ENCODE data around the gene CELA3A. TPM values are rescaled to one million over a fixed set of nuclear protein-coding genes. Genes with fewer than 3 reads are reported as not detected.
A peak's percentile ranks its signal among the peaks of the same experiment; 100 is the strongest.

Gene CELA3A
- polyA plus RNA-seq, 3 donors: not detected

DNA sequence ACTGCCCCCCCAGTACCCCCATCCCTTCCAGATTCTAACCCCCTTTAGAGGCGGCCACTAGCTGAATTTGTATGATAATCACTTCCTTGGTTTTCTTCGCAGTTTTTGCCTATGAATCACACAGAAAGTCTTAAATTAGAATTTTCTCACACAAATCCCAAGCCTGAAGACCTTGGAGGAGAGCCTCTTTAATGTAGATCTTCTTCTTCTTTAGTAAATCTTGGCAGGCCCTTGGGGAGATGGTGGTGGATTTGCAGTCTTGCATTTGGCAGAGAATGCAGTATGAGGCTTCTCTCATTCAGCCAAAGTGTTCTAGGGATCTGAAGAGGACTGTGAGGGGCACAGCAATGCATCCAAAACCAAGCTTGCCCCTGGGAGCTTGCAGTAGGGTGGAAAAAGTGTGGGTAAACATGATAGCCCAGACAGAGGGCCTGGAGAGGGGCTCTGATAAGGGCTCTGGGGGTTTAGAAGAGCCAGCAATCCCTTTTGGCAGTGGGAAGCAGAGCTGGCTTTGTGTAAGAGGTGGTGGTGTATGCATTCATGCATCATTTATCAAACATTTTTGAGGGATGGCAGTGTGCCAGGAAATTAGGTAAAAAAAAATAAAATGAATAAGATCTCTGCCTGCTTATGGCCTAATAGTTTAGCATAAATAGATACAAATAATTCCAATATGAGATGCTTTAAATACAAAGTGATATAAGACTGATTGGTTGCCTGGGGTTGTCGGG, 43.4 kb downstream of the CELA3A start:
- H4K20me1 ChIP-seq (ENCODE audit: insufficient read depth, low read length): no peaks in the 10 kb centered on the region
- intact Hi-C loops (cut with micrococcal nuclease): no loop called here
- TF ChIP-seq, protein P1, sequence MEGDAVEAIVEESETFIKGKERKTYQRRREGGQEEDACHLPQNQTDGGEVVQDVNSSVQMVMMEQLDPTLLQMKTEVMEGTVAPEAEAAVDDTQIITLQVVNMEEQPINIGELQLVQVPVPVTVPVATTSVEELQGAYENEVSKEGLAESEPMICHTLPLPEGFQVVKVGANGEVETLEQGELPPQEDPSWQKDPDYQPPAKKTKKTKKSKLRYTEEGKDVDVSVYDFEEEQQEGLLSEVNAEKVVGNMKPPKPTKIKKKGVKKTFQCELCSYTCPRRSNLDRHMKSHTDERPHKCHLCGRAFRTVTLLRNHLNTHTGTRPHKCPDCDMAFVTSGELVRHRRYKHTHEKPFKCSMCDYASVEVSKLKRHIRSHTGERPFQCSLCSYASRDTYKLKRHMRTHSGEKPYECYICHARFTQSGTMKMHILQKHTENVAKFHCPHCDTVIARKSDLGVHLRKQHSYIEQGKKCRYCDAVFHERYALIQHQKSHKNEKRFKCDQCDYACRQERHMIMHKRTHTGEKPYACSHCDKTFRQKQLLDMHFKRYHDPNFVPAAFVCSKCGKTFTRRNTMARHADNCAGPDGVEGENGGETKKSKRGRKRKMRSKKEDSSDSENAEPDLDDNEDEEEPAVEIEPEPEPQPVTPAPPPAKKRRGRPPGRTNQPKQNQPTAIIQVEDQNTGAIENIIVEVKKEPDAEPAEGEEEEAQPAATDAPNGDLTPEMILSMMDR (IDR thresholded peaks at IDR 0.05): no peak
- no peak overlapping the region for H3K9ac ChIP-seq (ENCODE audit: insufficient read depth, low read length, poor library complexity, severe bottlenecking)
- Mint-ChIP-seq H3K4me3 (no peak overlapping the region), H3K4me1 (peaks cover 45% of the 10 kb centered on the region), H3K36me3 (no peaks in the 10 kb centered on the region), H3K9me3 (peaks cover 0 to 3% (median 0%) of the 10 kb centered on the region in 7 donors), H3K27me3 (ENCODE audit: low read depth in 3 of 3) (peaks cover 0 to 4% (median 2%) of the 10 kb centered on the region in 3 donors), H3K27ac (peak overlapping the region in 1 of 7 donors; percentile 15)
- H3K4me1 ChIP-seq (ENCODE audit: control insufficient read depth in 1 of 2, insufficient read depth in 2 of 2, low read length in 2 of 2): peaks cover 47 to 48% of the 10 kb centered on the region in 2 donors
- no peak overlapping the region for H3K27ac ChIP-seq (ENCODE audit: low read depth in 1 of 2, low read length in 2 of 2)
- H3K4me2 ChIP-seq (replicated peaks; ENCODE audit: extremely low read depth, low read length, poor library complexity, severe bottlenecking): no peak overlapping the region
- H3K4me3 ChIP-seq (replicated peaks in 1 of 3; ENCODE audit: low read depth in 2 of 3, low read length in 3 of 3): no peak overlapping the region
- H3K36me3 ChIP-seq (replicated peaks in 1 of 2; ENCODE audit: control insufficient read depth in 1 of 2, insufficient read depth in 2 of 2, low read length in 2 of 2): no peaks in the 10 kb centered on the region
- WGBS (ENCODE audit: insufficient coverage): 91% methylated on average over 1 of the region's 3 CpGs
- DNase-seq: no peak
- no peaks in the 10 kb centered on the region for H3K9me3 ChIP-seq (replicated peaks in 1 of 2; ENCODE audit: control insufficient read depth in 1 of 2, insufficient read depth in 1 of 2, low read length in 2 of 2)
- H3K79me2 ChIP-seq (ENCODE audit: insufficient read depth, low read length): no peaks in the 10 kb centered on the region
- H3K27me3 ChIP-seq (ENCODE audit: control insufficient read depth in 2 of 2, insufficient read depth in 2 of 2, low read length in 2 of 2): no peaks in the 10 kb centered on the region
- H2AFZ ChIP-seq (ENCODE audit: insufficient read depth, low read depth, low read length, poor library complexity, severe bottlenecking): no peak overlapping the region

DNA sequence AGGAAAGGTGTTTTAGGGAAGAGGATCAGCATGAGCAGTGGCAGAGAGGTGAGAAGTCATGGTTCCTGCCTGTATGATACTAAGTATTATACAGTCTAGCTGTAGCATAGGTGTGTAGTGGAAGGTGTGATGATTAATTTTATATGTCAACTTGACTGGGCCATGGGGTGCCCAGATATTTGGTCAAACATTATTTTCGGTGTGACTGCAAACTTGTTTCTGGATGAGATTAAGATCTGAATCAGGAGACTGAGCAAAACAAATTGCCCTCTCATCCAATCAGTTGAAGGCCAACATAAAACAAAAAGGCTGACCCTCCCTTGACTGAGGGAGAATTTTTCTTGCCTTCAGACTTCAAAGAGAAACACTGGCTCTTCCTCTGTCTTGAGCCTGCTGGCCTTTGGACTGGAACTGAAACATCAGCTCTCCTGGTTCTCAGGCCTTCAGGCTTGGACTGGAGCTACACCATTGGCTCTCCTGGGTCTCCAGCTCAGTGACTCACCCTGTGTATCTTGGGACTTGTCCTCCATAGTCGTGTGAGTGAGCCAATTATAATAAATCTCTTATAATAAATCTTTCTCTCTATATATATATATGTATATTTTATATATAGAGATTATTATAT, 44.3 kb downstream of the CELA3A start:
- Histone ChIP-seq H3K79me2 (ENCODE audit: insufficient read depth, low read length) (peaks cover 4% of the 10 kb centered on the region), H3K9me3 (replicated peaks in 1 of 2; ENCODE audit: control insufficient read depth in 1 of 2, insufficient read depth in 1 of 2, low read length in 2 of 2) (no peaks in the 10 kb centered on the region), H3K9ac (ENCODE audit: insufficient read depth, low read length, poor library complexity, severe bottlenecking) (no peak overlapping the region), H4K20me1 (ENCODE audit: insufficient read depth, low read length) (no peaks in the 10 kb centered on the region), H3K4me2 (replicated peaks; ENCODE audit: extremely low read depth, low read length, poor library complexity, severe bottlenecking) (no peak overlapping the region), H3K27me3 (ENCODE audit: control insufficient read depth in 2 of 2, insufficient read depth in 2 of 2, low read length in 2 of 2) (no peaks in the 10 kb centered on the region), H3K27ac (ENCODE audit: low read depth in 1 of 2, low read length in 2 of 2) (no peak overlapping the region), H3K4me1 (ENCODE audit: control insufficient read depth in 1 of 2, insufficient read depth in 2 of 2, low read length in 2 of 2) (peaks cover 44 to 45% of the 10 kb centered on the region in 2 donors), H2AFZ (ENCODE audit: insufficient read depth, low read depth, low read length, poor library complexity, severe bottlenecking) (no peak overlapping the region), H3K36me3 (replicated peaks in 1 of 2; ENCODE audit: control insufficient read depth in 1 of 2, insufficient read depth in 2 of 2, low read length in 2 of 2) (no peaks in the 10 kb centered on the region), H3K4me3 (replicated peaks in 1 of 3; ENCODE audit: low read depth in 2 of 3, low read length in 3 of 3) (no peak overlapping the region)
- H3K27me3 Mint-ChIP-seq (ENCODE audit: low read depth in 3 of 3): peaks cover 0 to 4% (median 2%) of the 10 kb centered on the region in 3 donors
- intact Hi-C loops (cut with micrococcal nuclease): no loop called here
- DNase-seq: peak in 1 of 3 donors; percentile 39
- H3K27ac Mint-ChIP-seq: no peak overlapping the region
- WGBS (ENCODE audit: insufficient coverage): 100% methylated on average over 1 of the region's 2 CpGs
- H3K9me3 Mint-ChIP-seq: peaks cover 0 to 3% (median 0%) of the 10 kb centered on the region in 7 donors
- no peaks in the 10 kb centered on the region for H3K36me3 Mint-ChIP-seq
- TF ChIP-seq, protein P1 (IDR thresholded peaks at IDR 0.05): no peak
- no peak overlapping the region for H3K4me3 Mint-ChIP-seq
- peaks cover 42% of the 10 kb centered on the region for H3K4me1 Mint-ChIP-seq

Data from CD14-positive monocyte (primary cell).